ACC112 (cell line): Measurements from ENCODE around the gene ROPN1B.
"Not testable (repeated sequence)": the region's sequence is repeated elsewhere in the genome, so short reads cannot be mapped to it uniquely, and the experiment has no call there.

ENCODE experiments used
- H2AFZ ChIP-seq: fragments of 200-600 bp; sonication (generic); one replicate; pipeline ENCODE4 v1.6.0; 2017; ENCODE audit warnings: antibody characterized with exemption, low read length; ENCODE audit not compliant: unreplicated experiment
- H3K27ac ChIP-seq: fragments of 200-600 bp; sonication (generic); 2 replicates; pipeline ENCODE4 v1.5.1; 2014; ENCODE audit warnings: low read depth, mild to moderate bottlenecking, antibody characterized with exemption, low read length, moderate library complexity
- H3K27me3 ChIP-seq: fragments of 200-600 bp; sonication (generic); 2 replicates; pipeline ENCODE4 v1.6.1; 2014; ENCODE audit warnings: mild to moderate bottlenecking, antibody characterized with exemption, low read length, moderate library complexity, mixed read lengths; ENCODE audit not compliant: insufficient read depth
- H3K36me3 ChIP-seq: fragments of 200-600 bp; sonication (generic); 2 replicates; pipeline ENCODE4 v1.6.1; 2016; ENCODE audit warnings: mild to moderate bottlenecking, antibody characterized with exemption, low read length, moderate library complexity, mixed read lengths; ENCODE audit not compliant: insufficient read depth
- H3K4me1 ChIP-seq: fragments of 200-600 bp; sonication (generic); one replicate; pipeline ENCODE4 v1.6.1; 2016; ENCODE audit warnings: low read length, mixed read lengths; ENCODE audit not compliant: insufficient read depth, unreplicated experiment, control insufficient read depth
- H3K4me3 ChIP-seq: fragments of 200-600 bp; sonication (generic); 2 replicates; pipeline ENCODE4 v1.5.1; 2014; ENCODE audit warnings: mild to moderate bottlenecking, low read depth, low read length
- H3K79me2 ChIP-seq: fragments of 200-600 bp; sonication (generic); one replicate; pipeline ENCODE4 v1.6.0; 2016; ENCODE audit warnings: low read length; ENCODE audit not compliant: control insufficient read depth, unreplicated experiment, insufficient read depth

ROPN1B gene

DNA sequence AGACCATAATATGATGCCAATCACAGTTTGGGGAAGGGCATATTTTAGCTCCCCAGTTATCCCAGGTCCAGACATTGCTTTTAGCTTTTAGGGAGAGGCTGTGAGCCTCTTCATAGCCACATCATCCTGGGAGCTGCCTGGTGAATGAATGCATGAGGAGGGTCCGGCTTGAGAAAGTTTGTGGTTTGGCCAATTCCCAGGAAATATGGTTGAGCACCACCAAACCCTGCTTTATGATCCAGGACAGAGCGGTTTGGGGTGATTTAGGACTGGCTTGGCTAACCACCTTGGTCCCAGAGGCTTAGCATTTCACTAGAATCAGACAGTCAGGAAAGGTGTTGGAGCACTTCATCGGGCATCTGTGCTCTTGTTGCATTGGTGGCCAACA lies 7.0 kb downstream of the ROPN1B start:
- H3K36me3 ChIP-seq, H2AFZ ChIP-seq, H3K79me2 ChIP-seq, H3K4me3 ChIP-seq, H3K27ac ChIP-seq: not testable (repeated sequence)
- Histone ChIP-seq H3K27me3 (peaks cover 12% of the 10 kb centered on the region), H3K4me1 (peaks cover 24% of the 10 kb centered on the region)

GRCh38 chr3:125977104-125977503 lies 8.1 kb downstream of the ROPN1B start:
- not testable (repeated sequence) for H3K79me2 ChIP-seq, H3K27me3 ChIP-seq, H2AFZ ChIP-seq, H3K4me3 ChIP-seq, H3K27ac ChIP-seq, H3K36me3 ChIP-seq
- H3K4me1 ChIP-seq, result peaks cover 24% of the 10 kb centered on the region

- H3K79me2 ChIP-seq, H3K36me3 ChIP-seq, H2AFZ ChIP-seq, H3K4me1 ChIP-seq, H3K4me3 ChIP-seq, H3K27ac ChIP-seq: not testable (repeated sequence)
- peaks cover 30% of the 10 kb centered on the region for H3K27me3 ChIP-seq
These were observed 16.0 kb downstream of the ROPN1B start for GRCh38 chr3:125984951-125985350.

GRCh38 chr3:125990253-125990970 lies 21.4 kb downstream of the ROPN1B start:
- Histone ChIP-seq H3K27ac (no peak overlapping the region), H3K4me1 (no peaks in the 10 kb centered on the region), H3K79me2 (no peaks in the 10 kb centered on the region), H3K27me3 (peaks cover 16% of the 10 kb centered on the region), H2AFZ (peak overlapping the region; percentile 24), H3K4me3 (peak overlapping the region; percentile 80), H3K36me3 (no peaks in the 10 kb centered on the region)

- not testable (repeated sequence) for H3K4me3 ChIP-seq
These were observed 27.8 kb downstream of the ROPN1B start for GRCh38 chr3:125996751-125997150.

GRCh38 chr3:126002189-126002588 lies 33.2 kb downstream of the ROPN1B start:
- H3K4me3 ChIP-seq, result no peak overlapping the region
- no peak overlapping the region for H3K27ac ChIP-seq
- peaks cover 16% of the 10 kb centered on the region for H3K4me1 ChIP-seq
- no peaks in the 10 kb centered on the region for H3K27me3 ChIP-seq
- H3K79me2 ChIP-seq, result no peaks in the 10 kb centered on the region
- H3K36me3 ChIP-seq, result no peaks in the 10 kb centered on the region
- H2AFZ ChIP-seq, result no peak overlapping the region

More at GRCh38 chr3:125996751-125997150, 27.8 kb downstream of the ROPN1B start:
- H3K27me3 ChIP-seq, H3K36me3 ChIP-seq, H3K4me1 ChIP-seq, H3K79me2 ChIP-seq, H3K27ac ChIP-seq, H2AFZ ChIP-seq: not testable (repeated sequence)

DNA sequence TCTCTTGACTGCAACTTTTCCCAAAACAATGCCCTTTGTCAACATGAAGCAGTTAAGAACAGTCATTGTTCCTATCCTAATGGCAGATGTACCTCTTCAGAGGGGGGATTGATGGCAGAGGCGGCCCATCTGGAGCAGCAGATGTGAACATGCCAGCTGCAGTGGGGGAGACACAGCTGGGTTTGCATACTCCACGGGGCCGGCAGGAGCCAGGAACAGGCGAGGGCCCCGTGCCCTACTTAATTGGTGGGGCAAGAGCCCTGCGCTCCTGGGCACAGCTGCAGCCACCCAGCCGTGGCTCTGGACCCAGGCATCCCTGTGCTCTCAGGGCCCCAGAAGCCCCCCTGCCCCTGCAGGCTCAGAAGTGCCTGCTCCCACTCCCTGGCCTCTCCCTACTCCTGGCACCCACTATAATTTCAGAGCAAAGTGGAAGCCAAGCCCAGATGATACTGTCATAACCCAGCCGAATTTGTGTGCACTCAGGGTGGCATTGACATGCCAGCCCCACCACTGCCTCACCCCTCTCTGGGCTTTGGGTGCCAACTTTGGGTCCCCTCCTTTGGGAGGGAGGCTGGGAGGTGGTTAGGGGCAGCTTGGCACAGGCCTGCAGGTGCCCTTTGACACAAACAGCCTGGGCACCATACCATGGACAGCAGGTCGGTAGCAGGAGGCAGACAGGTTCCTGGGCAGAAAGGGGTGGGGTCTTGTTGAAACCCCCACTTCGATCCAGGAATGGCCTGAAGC lies 34.6 kb downstream of the ROPN1B start:
- Histone ChIP-seq H3K79me2 (no peaks in the 10 kb centered on the region), H2AFZ (no peak overlapping the region), H3K36me3 (no peaks in the 10 kb centered on the region)

GRCh38 chr3:126004217-126004616 lies 35.2 kb downstream of the ROPN1B start:
- H3K36me3 ChIP-seq, result no peaks in the 10 kb centered on the region
- no peak overlapping the region for H3K4me3 ChIP-seq
- no peaks in the 10 kb centered on the region for H3K79me2 ChIP-seq
- no peak overlapping the region for H2AFZ ChIP-seq
- no peak overlapping the region for H3K27ac ChIP-seq
- H3K4me1 ChIP-seq, result peaks cover 16% of the 10 kb centered on the region
- H3K27me3 ChIP-seq, result no peaks in the 10 kb centered on the region

More for the DNA sequence above, 34.6 kb downstream of the ROPN1B start:
- Histone ChIP-seq H3K4me3 (no peak overlapping the region), H3K27me3 (no peaks in the 10 kb centered on the region), H3K4me1 (peaks cover 16% of the 10 kb centered on the region), H3K27ac (no peak overlapping the region)

- no peaks in the 10 kb centered on the region for H3K79me2 ChIP-seq
- H3K4me3 ChIP-seq, result no peak overlapping the region
- H3K27me3 ChIP-seq, result no peaks in the 10 kb centered on the region
- H3K27ac ChIP-seq, result no peak overlapping the region
- no peak overlapping the region for H2AFZ ChIP-seq
- no peaks in the 10 kb centered on the region for H3K36me3 ChIP-seq
- H3K4me1 ChIP-seq, result peaks cover 16% of the 10 kb centered on the region
These were observed 35.7 kb downstream of the ROPN1B start for GRCh38 chr3:126004692-126005091.

DNA sequence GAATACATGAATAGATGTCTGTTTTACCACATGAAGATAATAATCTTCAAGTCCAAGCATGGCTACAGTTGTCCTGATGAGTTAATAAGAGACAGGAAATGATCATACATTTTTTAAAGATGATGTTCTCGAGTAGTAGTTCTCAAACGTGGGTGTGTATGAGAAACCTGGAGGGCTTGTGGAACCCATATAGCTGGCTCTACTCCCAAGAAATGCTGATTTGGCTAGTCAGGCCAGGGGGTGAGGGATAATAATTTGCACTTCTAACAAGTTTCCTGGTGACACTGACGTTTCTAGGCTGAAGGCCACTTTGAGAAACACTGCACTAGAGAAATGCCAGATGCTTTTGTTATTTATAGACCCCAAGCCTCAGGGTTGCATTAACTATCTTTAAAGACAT lies 37.0 kb downstream of the ROPN1B start:
- H3K36me3 ChIP-seq, result no peaks in the 10 kb centered on the region
- H2AFZ ChIP-seq, result no peak overlapping the region
- H3K4me3 ChIP-seq, result no peak overlapping the region
- H3K27ac ChIP-seq, result peak overlapping the region; percentile 45
- H3K4me1 ChIP-seq, result peaks cover 16% of the 10 kb centered on the region
- H3K79me2 ChIP-seq, result no peaks in the 10 kb centered on the region
- H3K27me3 ChIP-seq, result no peaks in the 10 kb centered on the region

- Histone ChIP-seq H3K79me2 (no peaks in the 10 kb centered on the region), H3K27me3 (no peaks in the 10 kb centered on the region), H3K36me3 (no peaks in the 10 kb centered on the region), H2AFZ (no peak overlapping the region), H3K4me3 (no peak overlapping the region), H3K4me1 (peaks cover 16% of the 10 kb centered on the region), H3K27ac (no peak overlapping the region)
These were observed 39.2 kb downstream of the ROPN1B start for GRCh38 chr3:126008219-126008618.
